Measurements from ENCODE around the gene GBP3. TPM values are rescaled to one million over a fixed set of nuclear protein-coding genes. Genes with fewer than 3 reads are reported as not detected.

The GBP3 gene
- total and polyA plus RNA-seq, 9 donors, result 5.0 to 24.9 (median 14.2) TPM

GRCh38 chr1:89065079-89065868, 42.6 kb upstream of the GBP3 start, which contains the start of gene GBP1:
TSS of gene GBP1 (minus strand) at chr1:89065208. CDS start at chr1:89063234, 1,974 bp downstream.
- Histone ChIP-seq H3K36me3 (no peaks in the 10 kb centered on the region), H3K9me3 (no peaks in the 10 kb centered on the region), H3K4me1 (ENCODE audit: insufficient read depth) (peaks cover 4% of the 10 kb centered on the region), H3K4me3 (peak within 1 kb of the TSS; percentile 45), H3K27ac (peak within 1 kb of the TSS; percentile 60 to 80), H3K27me3 (no peaks in the 10 kb centered on the region)
- WGBS, 3 donors, result 14 to 19% (median 17%) methylated on average over 4 of the region's 4 CpGs
- intact Hi-C loops (cut with DNase I), result no loop called here
- peak in 1 of 5 donors; percentile 37 for DNase-seq
- TF ChIP-seq EP300 (IDR thresholded peaks at IDR 0.05), result no peak
- TF ChIP-seq POLR2A (IDR thresholded peaks at IDR 0.05), result peak; percentile 17

DNA sequence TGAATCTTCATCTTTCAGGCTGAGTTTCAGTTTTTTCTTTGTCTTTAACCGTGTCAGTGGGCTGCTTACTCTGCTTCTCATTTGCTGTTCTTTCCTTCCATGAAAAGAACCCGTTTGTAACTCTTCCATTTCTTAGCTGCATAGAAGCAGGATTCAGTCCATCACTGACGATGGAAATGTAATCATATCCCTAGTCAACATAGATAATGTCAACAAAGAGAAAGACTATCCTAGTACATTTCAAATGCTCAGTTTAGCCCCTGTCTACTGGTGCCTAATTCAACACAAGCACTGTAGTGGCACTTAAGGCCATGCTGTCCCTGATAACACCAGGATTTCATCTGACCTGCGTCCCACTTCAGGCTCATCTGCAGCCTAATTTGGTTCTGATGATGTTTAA, 42.0 kb upstream of the GBP3 start:
- no peak for DNase-seq
- Histone ChIP-seq H3K4me1 (ENCODE audit: insufficient read depth) (peaks cover 4% of the 10 kb centered on the region), H3K36me3 (no peaks in the 10 kb centered on the region), H3K27ac (peak overlapping the region; percentile 60 to 80), H3K4me3 (peak overlapping the region; percentile 45), H3K9me3 (no peaks in the 10 kb centered on the region), H3K27me3 (no peaks in the 10 kb centered on the region)
- intact Hi-C loops (cut with DNase I), result no loop called here
- 1 to 2% (median 1%) methylated on average over 4 of the region's 4 CpGs for WGBS, 3 donors
- no peak for TF ChIP-seq CTCF (IDR thresholded peaks at IDR 0.05)

GRCh38 chr1:89063094-89063493, 40.4 kb upstream of the GBP3 start:
- TF ChIP-seq CTCF (IDR thresholded peaks at IDR 0.05), result no peak
- TF ChIP-seq EP300 (IDR thresholded peaks at IDR 0.05), result no peak
- no peak for TF ChIP-seq POLR2A (IDR thresholded peaks at IDR 0.05)
- no peaks in the 10 kb centered on the region for H3K9me3 ChIP-seq
- no peak for DNase-seq
- intact Hi-C loops (cut with DNase I), result no loop called here
- H3K4me1 ChIP-seq (ENCODE audit: insufficient read depth), result peaks cover 4% of the 10 kb centered on the region
- 79 to 81% (median 79%) methylated on average over 3 of the region's 3 CpGs for WGBS, 3 donors
- no peak overlapping the region for H3K27ac ChIP-seq
- H3K4me3 ChIP-seq, result peak overlapping the region; percentile 45
- no peaks in the 10 kb centered on the region for H3K27me3 ChIP-seq
- H3K36me3 ChIP-seq, result no peaks in the 10 kb centered on the region

DNA sequence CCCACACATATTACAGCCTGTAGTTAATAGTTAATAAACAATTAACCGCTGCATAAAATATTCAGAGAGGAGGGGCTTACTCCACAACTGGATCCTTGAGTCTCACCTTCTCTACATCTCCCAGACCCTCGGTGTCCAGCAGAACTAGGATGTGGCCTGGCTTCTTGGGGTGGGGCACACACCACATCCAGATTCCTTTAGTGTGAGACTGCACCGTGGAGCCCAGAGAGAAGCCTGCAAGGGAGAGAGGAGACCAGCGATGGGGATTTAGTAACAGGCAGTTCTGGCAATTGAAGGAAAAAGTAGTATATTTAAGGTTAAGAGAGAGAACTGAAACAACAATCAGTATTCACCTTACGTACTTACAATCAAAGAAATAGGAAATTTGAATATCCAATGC, 37.4 kb upstream of the GBP3 start:
- Histone ChIP-seq H3K4me3 (no peak overlapping the region), H3K27ac (no peak overlapping the region), H3K36me3 (no peaks in the 10 kb centered on the region), H3K9me3 (no peaks in the 10 kb centered on the region), H3K27me3 (no peaks in the 10 kb centered on the region), H3K4me1 (ENCODE audit: insufficient read depth) (peaks cover 4% of the 10 kb centered on the region)
- 74 to 95% (median 91%) methylated on average over 5 of the region's 5 CpGs for WGBS, 3 donors
- no peak for TF ChIP-seq POLR2A (IDR thresholded peaks at IDR 0.05)
- no peak for TF ChIP-seq EP300 (IDR thresholded peaks at IDR 0.05)
- TF ChIP-seq CTCF (IDR thresholded peaks at IDR 0.05), result no peak
- no peak for DNase-seq
- intact Hi-C loops (cut with DNase I), result no loop called here

GRCh38 chr1:89051955-89052312, 29.3 kb upstream of the GBP3 start:
- Histone ChIP-seq H3K4me1 (ENCODE audit: insufficient read depth) (no peaks in the 10 kb centered on the region), H3K9me3 (no peaks in the 10 kb centered on the region), H3K27me3 (no peaks in the 10 kb centered on the region), H3K27ac (no peak overlapping the region), H3K4me3 (no peak overlapping the region), H3K36me3 (no peaks in the 10 kb centered on the region)
- no peak for DNase-seq
- TF ChIP-seq POLR2A (IDR thresholded peaks at IDR 0.05), result no peak
- TF ChIP-seq CTCF (IDR thresholded peaks at IDR 0.05), result no peak
- no peak for TF ChIP-seq EP300 (IDR thresholded peaks at IDR 0.05)
- WGBS, 3 donors, result 83 to 93% (median 88%) methylated on average over 1 of the region's 1 CpG
- intact Hi-C loops (cut with DNase I), result no loop called here

All from ovary (tissue), 9 donors.